ENCODE data around the gene SPATA2L. TPM values are rescaled to one million over a fixed set of nuclear protein-coding genes. Genes with fewer than 3 reads are reported as not detected.

SPATA2L gene
- total RNA-seq, 2 donors from 2014 or later, result 17.8 to 18.4 TPM

- Histone ChIP-seq H3K36me3 (peaks cover 13% of the 10 kb centered on the region), H3K9ac (ENCODE audit: low read depth in 2 of 2, low read length in 2 of 2) (peak overlapping the region in 1 of 2 donors; percentile 21), H3K27ac (no peak overlapping the region)
Measured at GRCh38 chr16:89688395-89688794, 13.1 kb downstream of the SPATA2L start.

DNA sequence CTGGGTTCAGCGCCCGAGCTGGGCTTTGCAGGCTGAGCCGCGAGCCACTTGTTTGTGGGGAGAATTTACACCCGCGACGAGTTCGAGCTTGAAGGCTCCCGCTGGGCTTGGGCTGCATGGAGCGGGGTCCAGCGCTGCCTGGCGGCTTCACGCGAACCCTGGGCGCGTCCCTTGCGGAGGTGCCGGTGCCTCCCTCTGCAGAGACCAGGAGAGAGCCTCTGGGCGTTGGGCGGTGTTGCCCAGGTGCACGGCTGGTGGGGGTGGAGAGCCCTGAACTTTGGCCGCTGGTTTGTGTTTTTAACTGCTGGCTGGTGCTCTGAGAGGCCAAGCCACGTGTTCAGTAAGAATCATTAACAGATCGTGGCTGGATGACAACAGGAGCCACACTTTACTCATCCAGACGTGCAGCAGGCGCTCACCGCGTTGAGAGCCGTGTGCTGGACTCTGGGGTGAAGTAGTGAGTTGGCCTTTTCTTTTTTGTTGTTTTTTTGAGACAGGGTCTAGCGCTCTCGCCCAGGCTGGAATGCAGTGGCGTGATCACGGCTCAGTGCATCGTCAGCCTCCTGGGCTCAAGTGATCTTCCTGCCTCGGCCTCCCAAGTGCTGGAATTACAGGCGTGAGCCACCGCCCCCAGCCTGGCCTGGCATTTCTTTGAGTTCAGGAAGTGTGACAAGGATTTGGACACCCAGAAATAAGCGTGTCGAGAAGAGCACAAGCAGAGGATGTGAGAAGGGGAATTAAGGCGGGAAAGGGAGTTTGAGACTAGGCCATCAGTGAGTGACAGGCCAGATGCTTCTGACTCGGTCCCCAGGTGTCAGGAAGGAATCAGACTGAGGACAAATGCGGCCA, 14.2 kb downstream of the SPATA2L start:
- DNase-seq, result peak; percentile 93
- intact Hi-C loops (cut with DNase I), result no loop called here
- TF ChIP-seq, protein P1, sequence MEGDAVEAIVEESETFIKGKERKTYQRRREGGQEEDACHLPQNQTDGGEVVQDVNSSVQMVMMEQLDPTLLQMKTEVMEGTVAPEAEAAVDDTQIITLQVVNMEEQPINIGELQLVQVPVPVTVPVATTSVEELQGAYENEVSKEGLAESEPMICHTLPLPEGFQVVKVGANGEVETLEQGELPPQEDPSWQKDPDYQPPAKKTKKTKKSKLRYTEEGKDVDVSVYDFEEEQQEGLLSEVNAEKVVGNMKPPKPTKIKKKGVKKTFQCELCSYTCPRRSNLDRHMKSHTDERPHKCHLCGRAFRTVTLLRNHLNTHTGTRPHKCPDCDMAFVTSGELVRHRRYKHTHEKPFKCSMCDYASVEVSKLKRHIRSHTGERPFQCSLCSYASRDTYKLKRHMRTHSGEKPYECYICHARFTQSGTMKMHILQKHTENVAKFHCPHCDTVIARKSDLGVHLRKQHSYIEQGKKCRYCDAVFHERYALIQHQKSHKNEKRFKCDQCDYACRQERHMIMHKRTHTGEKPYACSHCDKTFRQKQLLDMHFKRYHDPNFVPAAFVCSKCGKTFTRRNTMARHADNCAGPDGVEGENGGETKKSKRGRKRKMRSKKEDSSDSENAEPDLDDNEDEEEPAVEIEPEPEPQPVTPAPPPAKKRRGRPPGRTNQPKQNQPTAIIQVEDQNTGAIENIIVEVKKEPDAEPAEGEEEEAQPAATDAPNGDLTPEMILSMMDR (IDR thresholded peaks at IDR 0.05), result no peak
- no peaks in the 10 kb centered on the region for H3K9me3 ChIP-seq
- H3K9ac ChIP-seq (ENCODE audit: low read depth in 2 of 2, low read length in 2 of 2), result peak overlapping the region; percentile 83 to 85
- H3K4me3 ChIP-seq, result peak overlapping the region; percentile 95
- peak overlapping the region; percentile 90 for H3K27ac ChIP-seq
- no peaks in the 10 kb centered on the region for H3K27me3 ChIP-seq
- H3K36me3 ChIP-seq, result peaks cover 11% of the 10 kb centered on the region
- peaks cover 11% of the 10 kb centered on the region for H3K4me1 ChIP-seq

More at GRCh38 chr16:89688395-89688794, 13.1 kb downstream of the SPATA2L start:
- intact Hi-C loops (cut with DNase I), result no loop called here
- no peak for DNase-seq
- Histone ChIP-seq H3K27me3 (no peaks in the 10 kb centered on the region), H3K4me1 (peaks cover 11% of the 10 kb centered on the region), H3K4me3 (no peak overlapping the region), H3K9me3 (no peaks in the 10 kb centered on the region)
- TF ChIP-seq, protein P1 (IDR thresholded peaks at IDR 0.05), result no peak

GRCh38 chr16:89686520-89687091, 14.9 kb downstream of the SPATA2L start, which contains the start of gene CDK10:
Gene CDK10 (plus strand): TSS chr16:89686689. CDS start chr16:89686711, 22 bp downstream.
- TF ChIP-seq, protein P1 (IDR thresholded peaks at IDR 0.05), result no peak
- Histone ChIP-seq H3K4me1 (peaks cover 11% of the 10 kb centered on the region), H3K9me3 (no peaks in the 10 kb centered on the region), H3K27me3 (no peaks in the 10 kb centered on the region), H3K4me3 (peak within 1 kb of the TSS; percentile 95), H3K27ac (peak within 1 kb of the TSS; percentile 90), H3K9ac (ENCODE audit: low read depth in 2 of 2, low read length in 2 of 2) (peak within 1 kb of the TSS; percentile 83 to 85), H3K36me3 (peaks cover 5% of the 10 kb centered on the region)
- intact Hi-C loops (cut with DNase I), result no loop called here
- peak; percentile 94 for DNase-seq

DNA sequence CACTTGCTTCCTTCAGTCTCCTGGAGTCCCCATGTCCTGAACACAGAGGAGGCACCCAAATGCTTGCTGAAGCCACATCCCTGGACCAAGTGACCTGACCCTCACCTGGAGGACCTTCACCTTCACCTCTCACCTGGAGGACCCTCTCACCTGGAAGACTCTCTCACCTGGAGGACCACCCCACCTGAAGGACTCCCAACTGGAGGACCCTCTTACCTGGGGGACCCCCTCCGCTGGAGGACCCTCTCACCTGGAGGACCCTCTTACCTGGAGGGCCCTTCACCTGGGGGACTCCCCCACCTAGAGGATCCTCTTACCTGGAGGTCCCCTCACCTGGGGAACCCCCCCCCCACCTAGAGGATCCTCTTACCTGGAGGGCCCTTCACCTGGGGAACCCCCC, 15.6 kb downstream of the SPATA2L start:
- H3K4me1 ChIP-seq, result peaks cover 11% of the 10 kb centered on the region
- DNase-seq, result no peak
- intact Hi-C loops (cut with DNase I), result no loop called here
- H3K36me3 ChIP-seq, result no peaks in the 10 kb centered on the region
- H3K27me3 ChIP-seq, result no peaks in the 10 kb centered on the region
- H3K9me3 ChIP-seq, result no peaks in the 10 kb centered on the region
- TF ChIP-seq, protein P1 (IDR thresholded peaks at IDR 0.05), result no peak
- no peak overlapping the region for H3K4me3 ChIP-seq
- H3K27ac ChIP-seq, result no peak overlapping the region
- H3K9ac ChIP-seq (ENCODE audit: low read depth in 2 of 2, low read length in 2 of 2), result no peak overlapping the region

GRCh38 chr16:89678258-89678657, 23.2 kb downstream of the SPATA2L start:
- intact Hi-C loops (cut with DNase I), result no loop called here
- no peaks in the 10 kb centered on the region for H3K4me1 ChIP-seq
- H3K4me3 ChIP-seq, result no peak overlapping the region

More at GRCh38 chr16:89678258-89678657, 23.2 kb downstream of the SPATA2L start:
- no peak for DNase-seq
- H3K27ac ChIP-seq, result no peak overlapping the region
- H3K9me3 ChIP-seq, result no peaks in the 10 kb centered on the region
- no peak overlapping the region for H3K9ac ChIP-seq (ENCODE audit: low read depth in 2 of 2, low read length in 2 of 2)
- H3K27me3 ChIP-seq, result no peaks in the 10 kb centered on the region
- TF ChIP-seq, protein P1 (IDR thresholded peaks at IDR 0.05), result no peak
- no peaks in the 10 kb centered on the region for H3K36me3 ChIP-seq
